Measurements from ENCODE around the gene TRPM5. TPM values are rescaled to one million over a fixed set of nuclear protein-coding genes. Genes with fewer than 3 reads are reported as not detected.

TRPM5 gene
- polyA plus RNA-seq, 1 donor, result 0.87 TPM

GRCh38 chr11:2434506-2435255 is 9.6 kb downstream of the TRPM5 start:
- Histone ChIP-seq H3K9me3 (ENCODE audit: control insufficient read depth, low read depth, low read length) (peaks cover 6% of the 10 kb centered on the region), H3K4me1 (ENCODE audit: control insufficient read depth, insufficient read depth, low read length) (no peaks in the 10 kb centered on the region), H3K27me3 (ENCODE audit: control insufficient read depth, insufficient read depth, low read length) (no peaks in the 10 kb centered on the region), H3K4me3 (ENCODE audit: low read length) (no peak overlapping the region), H3K36me3 (ENCODE audit: control insufficient read depth, insufficient read depth, low read length) (no peaks in the 10 kb centered on the region), H3K27ac (ENCODE audit: low read length) (no peak overlapping the region)
- no peak for DNase-seq
- WGBS (ENCODE audit: insufficient coverage, low lambda C conversion rate), result 82% methylated on average over 2 of the region's 11 CpGs

- H3K4me3 ChIP-seq (ENCODE audit: low read length), result no peak overlapping the region
- no peaks in the 10 kb centered on the region for H3K27me3 ChIP-seq (ENCODE audit: control insufficient read depth, insufficient read depth, low read length)
- H3K27ac ChIP-seq (ENCODE audit: low read length), result no peak overlapping the region
- DNase-seq, result no peak
- H3K4me1 ChIP-seq (ENCODE audit: control insufficient read depth, insufficient read depth, low read length), result no peaks in the 10 kb centered on the region
- WGBS (ENCODE audit: insufficient coverage, low lambda C conversion rate), result 80% methylated on average over 1 of the region's 8 CpGs
- no peaks in the 10 kb centered on the region for H3K36me3 ChIP-seq (ENCODE audit: control insufficient read depth, insufficient read depth, low read length)
- peaks cover 10% of the 10 kb centered on the region for H3K9me3 ChIP-seq (ENCODE audit: control insufficient read depth, low read depth, low read length)
These were observed 10.3 kb downstream of the TRPM5 start for GRCh38 chr11:2434008-2434407.

- no peak overlapping the region for H3K4me3 ChIP-seq (ENCODE audit: low read length)
- no peak overlapping the region for H3K27ac ChIP-seq (ENCODE audit: low read length)
- peaks cover 15% of the 10 kb centered on the region for H3K9me3 ChIP-seq (ENCODE audit: control insufficient read depth, low read depth, low read length)
- H3K27me3 ChIP-seq (ENCODE audit: control insufficient read depth, insufficient read depth, low read length), result no peaks in the 10 kb centered on the region
- H3K4me1 ChIP-seq (ENCODE audit: control insufficient read depth, insufficient read depth, low read length), result no peaks in the 10 kb centered on the region
- no peak for DNase-seq
- H3K36me3 ChIP-seq (ENCODE audit: control insufficient read depth, insufficient read depth, low read length), result no peaks in the 10 kb centered on the region
- no CpG with 5 or more reads among the region's 22 CpGs for whole genome bisulfite sequencing (ENCODE audit: insufficient coverage, low lambda C conversion rate)
These were observed 11.0 kb downstream of the TRPM5 start for GRCh38 chr11:2433106-2433925.

- no peaks in the 10 kb centered on the region for H3K36me3 ChIP-seq (ENCODE audit: control insufficient read depth, insufficient read depth, low read length)
- peaks cover 15% of the 10 kb centered on the region for H3K9me3 ChIP-seq (ENCODE audit: control insufficient read depth, low read depth, low read length)
- H3K4me1 ChIP-seq (ENCODE audit: control insufficient read depth, insufficient read depth, low read length), result no peaks in the 10 kb centered on the region
- WGBS (ENCODE audit: insufficient coverage, low lambda C conversion rate), result no CpG with 5 or more reads among the region's 13 CpGs
- H3K4me3 ChIP-seq (ENCODE audit: low read length), result no peak overlapping the region
- H3K27me3 ChIP-seq (ENCODE audit: control insufficient read depth, insufficient read depth, low read length), result no peaks in the 10 kb centered on the region
- H3K27ac ChIP-seq (ENCODE audit: low read length), result no peak overlapping the region
- no peak for DNase-seq
These were observed 11.7 kb downstream of the TRPM5 start for GRCh38 chr11:2432628-2433071.

GRCh38 chr11:2432171-2432621 is 12.1 kb downstream of the TRPM5 start:
- Histone ChIP-seq H3K4me1 (ENCODE audit: control insufficient read depth, insufficient read depth, low read length) (no peaks in the 10 kb centered on the region), H3K4me3 (ENCODE audit: low read length) (no peak overlapping the region), H3K36me3 (ENCODE audit: control insufficient read depth, insufficient read depth, low read length) (no peaks in the 10 kb centered on the region), H3K27ac (ENCODE audit: low read length) (no peak overlapping the region), H3K9me3 (ENCODE audit: control insufficient read depth, low read depth, low read length) (peaks cover 15% of the 10 kb centered on the region), H3K27me3 (ENCODE audit: control insufficient read depth, insufficient read depth, low read length) (no peaks in the 10 kb centered on the region)
- no CpG with 5 or more reads among the region's 15 CpGs for WGBS (ENCODE audit: insufficient coverage, low lambda C conversion rate)
- DNase-seq, result no peak

- no peak overlapping the region for H3K27ac ChIP-seq (ENCODE audit: low read length)
- DNase-seq, result no peak
- peaks cover 15% of the 10 kb centered on the region for H3K9me3 ChIP-seq (ENCODE audit: control insufficient read depth, low read depth, low read length)
- no peaks in the 10 kb centered on the region for H3K27me3 ChIP-seq (ENCODE audit: control insufficient read depth, insufficient read depth, low read length)
- no peaks in the 10 kb centered on the region for H3K36me3 ChIP-seq (ENCODE audit: control insufficient read depth, insufficient read depth, low read length)
- H3K4me3 ChIP-seq (ENCODE audit: low read length), result no peak overlapping the region
- H3K4me1 ChIP-seq (ENCODE audit: control insufficient read depth, insufficient read depth, low read length), result no peaks in the 10 kb centered on the region
- WGBS (ENCODE audit: insufficient coverage, low lambda C conversion rate), result no CpG with 5 or more reads among the region's 1 CpG
These were observed 12.9 kb downstream of the TRPM5 start for GRCh38 chr11:2431395-2431794.

DNA sequence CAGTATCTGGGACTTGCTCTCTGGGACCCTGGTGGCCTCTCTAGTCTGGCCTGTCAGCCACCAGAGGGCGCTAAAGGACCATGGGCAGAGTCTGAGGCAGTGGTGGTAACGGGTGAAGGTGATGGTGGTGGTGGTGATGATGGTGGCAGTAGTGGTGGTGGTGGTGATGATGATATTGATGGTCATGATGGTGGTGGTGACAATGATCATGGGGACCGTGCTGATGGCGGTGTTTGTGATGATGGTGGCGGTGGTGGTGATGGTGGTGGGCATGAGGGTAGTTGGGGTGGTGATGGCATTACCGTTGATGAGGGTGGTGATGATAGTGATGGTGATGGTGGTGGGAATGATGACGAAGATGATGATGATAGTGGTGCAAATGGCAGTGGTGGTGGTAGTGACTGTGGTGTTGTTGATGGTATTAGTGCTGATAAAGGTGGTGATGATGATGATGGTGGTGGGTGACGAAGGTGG is 16.0 kb downstream of the TRPM5 start:
- peak in 1 of 2 donors; percentile 35 for DNase-seq
- H3K36me3 ChIP-seq (ENCODE audit: control insufficient read depth, insufficient read depth, low read length), result no peaks in the 10 kb centered on the region
- no peak overlapping the region for H3K27ac ChIP-seq (ENCODE audit: low read length)
- H3K9me3 ChIP-seq (ENCODE audit: control insufficient read depth, low read depth, low read length), result peaks cover 18% of the 10 kb centered on the region
- H3K4me3 ChIP-seq (ENCODE audit: low read length), result no peak overlapping the region
- WGBS (ENCODE audit: insufficient coverage, low lambda C conversion rate), result 92% methylated on average over 2 of the region's 8 CpGs
- H3K4me1 ChIP-seq (ENCODE audit: control insufficient read depth, insufficient read depth, low read length), result no peaks in the 10 kb centered on the region
- H3K27me3 ChIP-seq (ENCODE audit: control insufficient read depth, insufficient read depth, low read length), result no peaks in the 10 kb centered on the region

GRCh38 chr11:2427721-2428321 is 16.5 kb downstream of the TRPM5 start:
- no peak for DNase-seq
- no peaks in the 10 kb centered on the region for H3K36me3 ChIP-seq (ENCODE audit: control insufficient read depth, insufficient read depth, low read length)
- H3K4me3 ChIP-seq (ENCODE audit: low read length), result no peak overlapping the region
- H3K4me1 ChIP-seq (ENCODE audit: control insufficient read depth, insufficient read depth, low read length), result no peaks in the 10 kb centered on the region
- H3K9me3 ChIP-seq (ENCODE audit: control insufficient read depth, low read depth, low read length), result peaks cover 18% of the 10 kb centered on the region
- WGBS (ENCODE audit: insufficient coverage, low lambda C conversion rate), result no CpG with 5 or more reads among the region's 12 CpGs
- H3K27ac ChIP-seq (ENCODE audit: low read length), result no peak overlapping the region
- H3K27me3 ChIP-seq (ENCODE audit: control insufficient read depth, insufficient read depth, low read length), result no peaks in the 10 kb centered on the region

- DNase-seq, result no peak
- no peaks in the 10 kb centered on the region for H3K36me3 ChIP-seq (ENCODE audit: control insufficient read depth, insufficient read depth, low read length)
- peaks cover 18% of the 10 kb centered on the region for H3K9me3 ChIP-seq (ENCODE audit: control insufficient read depth, low read depth, low read length)
- H3K27ac ChIP-seq (ENCODE audit: low read length), result no peak overlapping the region
- no peaks in the 10 kb centered on the region for H3K27me3 ChIP-seq (ENCODE audit: control insufficient read depth, insufficient read depth, low read length)
- no CpG with 5 or more reads among the region's 14 CpGs for WGBS (ENCODE audit: insufficient coverage, low lambda C conversion rate)
- H3K4me3 ChIP-seq (ENCODE audit: low read length), result no peak overlapping the region
- no peaks in the 10 kb centered on the region for H3K4me1 ChIP-seq (ENCODE audit: control insufficient read depth, insufficient read depth, low read length)
These were observed 17.3 kb downstream of the TRPM5 start for GRCh38 chr11:2426826-2427521.

- no peaks in the 10 kb centered on the region for H3K27me3 ChIP-seq (ENCODE audit: control insufficient read depth, insufficient read depth, low read length)
- peaks cover 18% of the 10 kb centered on the region for H3K9me3 ChIP-seq (ENCODE audit: control insufficient read depth, low read depth, low read length)
- no peak overlapping the region for H3K4me3 ChIP-seq (ENCODE audit: low read length)
- H3K36me3 ChIP-seq (ENCODE audit: control insufficient read depth, insufficient read depth, low read length), result no peaks in the 10 kb centered on the region
- WGBS (ENCODE audit: insufficient coverage, low lambda C conversion rate), result no CpG with 5 or more reads among the region's 13 CpGs
- no peaks in the 10 kb centered on the region for H3K4me1 ChIP-seq (ENCODE audit: control insufficient read depth, insufficient read depth, low read length)
- DNase-seq, result no peak
- H3K27ac ChIP-seq (ENCODE audit: low read length), result no peak overlapping the region
These were observed 18.1 kb downstream of the TRPM5 start for GRCh38 chr11:2426221-2426620.

Measured in large intestine (tissue), 3 donors.